Measurements from ENCODE around the gene RNF40. TPM values are rescaled to one million over a fixed set of nuclear protein-coding genes. Genes with fewer than 3 reads are reported as not detected.

The RNF40 gene
- total and polyA plus RNA-seq, 2 donors (not counting 1 experiment from before 2014, with no cell fraction given), result 42.0 to 56.8 TPM

GRCh38 chr16:30750201-30750600 is 11.9 kb upstream of the RNF40 start:
- peaks cover 16% of the 10 kb centered on the region for H3K79me2 ChIP-seq (ENCODE audit: control insufficient read depth, insufficient read depth, low read length)
- H3K4me1 ChIP-seq (ENCODE audit: control insufficient read depth, extremely low read depth, insufficient read depth, low read length), result peaks cover 7% of the 10 kb centered on the region
- no peaks in the 10 kb centered on the region for H4K20me1 ChIP-seq (ENCODE audit: control insufficient read depth, extremely low read depth, insufficient read depth, low read length)
- no peaks in the 10 kb centered on the region for H3K9me3 ChIP-seq (ENCODE audit: control insufficient read depth, insufficient read depth, low read depth, low read length)
- no peak for DNase-seq (ENCODE audit: low read depth in 2 of 2)
- H3K27me3 ChIP-seq (ENCODE audit: control insufficient read depth, insufficient read depth, low read length), result no peaks in the 10 kb centered on the region
- no peak overlapping the region for H3K27ac ChIP-seq (ENCODE audit: insufficient read depth, low read length)
- H3K4me3 ChIP-seq (replicated peaks in 1 of 4; ENCODE audit: control extremely low read depth in 1 of 4, insufficient read depth in 1 of 4, low read depth in 3 of 4, low read length in 4 of 4), result no peak overlapping the region
- no peak overlapping the region for H2AFZ ChIP-seq (ENCODE audit: low read length)
- peaks cover 18% of the 10 kb centered on the region for H3K36me3 ChIP-seq (ENCODE audit: control insufficient read depth, insufficient read depth, low read length)
- H3K9ac ChIP-seq (ENCODE audit: insufficient read depth, low read length), result no peak overlapping the region
- no peak overlapping the region for H3K4me2 ChIP-seq (ENCODE audit: extremely low read depth, insufficient read depth, low read length)
- TF ChIP-seq EZH2 (IDR thresholded peaks at IDR 0.05; ENCODE audit: low read length, missing control alignments), result no peak
- no peak for TF ChIP-seq CTCF (conservative IDR thresholded peaks at IDR 0.05 in 1 of 2, IDR thresholded peaks at IDR 0.05 in 1 of 2; ENCODE audit: low read depth in 1 of 2, low read length in 2 of 2)

- no peaks in the 10 kb centered on the region for H4K20me1 ChIP-seq (ENCODE audit: control insufficient read depth, extremely low read depth, insufficient read depth, low read length)
- peaks cover 7% of the 10 kb centered on the region for H3K4me1 ChIP-seq (ENCODE audit: control insufficient read depth, extremely low read depth, insufficient read depth, low read length)
- H3K9ac ChIP-seq (ENCODE audit: insufficient read depth, low read length), result no peak overlapping the region
- TF ChIP-seq EZH2 (IDR thresholded peaks at IDR 0.05; ENCODE audit: low read length, missing control alignments) (no peak), CTCF (conservative IDR thresholded peaks at IDR 0.05 in 1 of 2, IDR thresholded peaks at IDR 0.05 in 1 of 2; ENCODE audit: low read depth in 1 of 2, low read length in 2 of 2) (no peak)
- H3K27ac ChIP-seq (ENCODE audit: insufficient read depth, low read length), result no peak overlapping the region
- no peak for DNase-seq (ENCODE audit: low read depth in 2 of 2)
- no peak overlapping the region for H3K4me3 ChIP-seq (replicated peaks in 1 of 4; ENCODE audit: control extremely low read depth in 1 of 4, insufficient read depth in 1 of 4, low read depth in 3 of 4, low read length in 4 of 4)
- no peak overlapping the region for H2AFZ ChIP-seq (ENCODE audit: low read length)
- peaks cover 16% of the 10 kb centered on the region for H3K79me2 ChIP-seq (ENCODE audit: control insufficient read depth, insufficient read depth, low read length)
- H3K4me2 ChIP-seq (ENCODE audit: extremely low read depth, insufficient read depth, low read length), result no peak overlapping the region
- no peaks in the 10 kb centered on the region for H3K9me3 ChIP-seq (ENCODE audit: control insufficient read depth, insufficient read depth, low read depth, low read length)
- H3K36me3 ChIP-seq (ENCODE audit: control insufficient read depth, insufficient read depth, low read length), result peaks cover 20% of the 10 kb centered on the region
- H3K27me3 ChIP-seq (ENCODE audit: control insufficient read depth, insufficient read depth, low read length), result no peaks in the 10 kb centered on the region
These were observed 11.2 kb upstream of the RNF40 start for GRCh38 chr16:30750876-30751465.

- no peaks in the 10 kb centered on the region for H4K20me1 ChIP-seq (ENCODE audit: control insufficient read depth, extremely low read depth, insufficient read depth, low read length)
- H3K4me2 ChIP-seq (ENCODE audit: extremely low read depth, insufficient read depth, low read length), result no peak overlapping the region
- TF ChIP-seq EZH2 (IDR thresholded peaks at IDR 0.05; ENCODE audit: low read length, missing control alignments) (no peak), CTCF (conservative IDR thresholded peaks at IDR 0.05 in 1 of 2, IDR thresholded peaks at IDR 0.05 in 1 of 2; ENCODE audit: low read depth in 1 of 2, low read length in 2 of 2) (no peak)
- H3K9ac ChIP-seq (ENCODE audit: insufficient read depth, low read length), result no peak overlapping the region
- peaks cover 2% of the 10 kb centered on the region for H3K4me1 ChIP-seq (ENCODE audit: control insufficient read depth, extremely low read depth, insufficient read depth, low read length)
- no peak overlapping the region for H3K27ac ChIP-seq (ENCODE audit: insufficient read depth, low read length)
- peaks cover 27% of the 10 kb centered on the region for H3K36me3 ChIP-seq (ENCODE audit: control insufficient read depth, insufficient read depth, low read length)
- DNase-seq (ENCODE audit: low read depth in 2 of 2), result no peak
- no peaks in the 10 kb centered on the region for H3K27me3 ChIP-seq (ENCODE audit: control insufficient read depth, insufficient read depth, low read length)
- no peak overlapping the region for H2AFZ ChIP-seq (ENCODE audit: low read length)
- H3K79me2 ChIP-seq (ENCODE audit: control insufficient read depth, insufficient read depth, low read length), result peaks cover 16% of the 10 kb centered on the region
- no peaks in the 10 kb centered on the region for H3K9me3 ChIP-seq (ENCODE audit: control insufficient read depth, insufficient read depth, low read depth, low read length)
- no peak overlapping the region for H3K4me3 ChIP-seq (replicated peaks in 1 of 4; ENCODE audit: control extremely low read depth in 1 of 4, insufficient read depth in 1 of 4, low read depth in 3 of 4, low read length in 4 of 4)
These were observed 8.5 kb upstream of the RNF40 start for GRCh38 chr16:30753596-30753995.
